Stimulated activated CD8-positive, alpha-beta memory T cell treated with anti-CD3 and anti-CD28 coated beads, Interleukin-12 subunit alpha, Interleukin-12 subunit beta, amount 100 ng/mL, for 4 hours (primary cell): ENCODE measurements around the gene PLEKHA7.
"Not testable (repeated sequence)": the region's sequence is repeated elsewhere in the genome, so short reads cannot be mapped to it uniquely, and the experiment has no call there.

ENCODE experiments used
- DNase-seq: peaks from one replicate; pipeline ENCODE4 v3.0.0-alpha.2; 2020; ENCODE audit warnings: low read depth

The PLEKHA7 gene

GRCh38 chr11:16876837-16877236 is 137.4 kb downstream of the PLEKHA7 start:
- no peak for DNase-seq

- no peak for DNase-seq
Measured at GRCh38 chr11:16876053-16876752, 138.0 kb downstream of the PLEKHA7 start.

GRCh38 chr11:16874275-16874975 is 139.8 kb downstream of the PLEKHA7 start:
- DNase-seq, result no peak

- no peak for DNase-seq
Measured at GRCh38 chr11:16873289-16873688, 140.9 kb downstream of the PLEKHA7 start.

GRCh38 chr11:16871368-16871767 is 142.8 kb downstream of the PLEKHA7 start:
- no peak for DNase-seq

GRCh38 chr11:16867097-16867496 is 147.1 kb downstream of the PLEKHA7 start:
- no peak for DNase-seq

GRCh38 chr11:16864428-16864827 is 149.8 kb downstream of the PLEKHA7 start:
- not testable (repeated sequence) for DNase-seq

GRCh38 chr11:16863389-16863788 is 150.8 kb downstream of the PLEKHA7 start:
- DNase-seq, result no peak

GRCh38 chr11:16862726-16863125 is 151.5 kb downstream of the PLEKHA7 start:
- no peak for DNase-seq

- no peak for DNase-seq
Measured at GRCh38 chr11:16861862-16862261, 152.4 kb downstream of the PLEKHA7 start.

- no peak for DNase-seq
Measured at GRCh38 chr11:16860617-16861016, 153.6 kb downstream of the PLEKHA7 start.

- no peak for DNase-seq
Measured at GRCh38 chr11:16859651-16860050, 154.6 kb downstream of the PLEKHA7 start.

GRCh38 chr11:16857186-16857585 is 157.0 kb downstream of the PLEKHA7 start:
- DNase-seq, result no peak

- DNase-seq, result no peak
Measured at GRCh38 chr11:16856022-16856471, 158.2 kb downstream of the PLEKHA7 start.

GRCh38 chr11:16854979-16855378 is 159.2 kb downstream of the PLEKHA7 start:
- no peak for DNase-seq

- DNase-seq, result no peak
Measured at GRCh38 chr11:16853859-16854258, 160.4 kb downstream of the PLEKHA7 start.

GRCh38 chr11:16853266-16853665 is 160.9 kb downstream of the PLEKHA7 start:
- DNase-seq, result no peak

- no peak for DNase-seq
Measured at GRCh38 chr11:16846305-16846704, 167.9 kb downstream of the PLEKHA7 start.

- DNase-seq, result no peak
Measured at GRCh38 chr11:16844268-16844771, 169.9 kb downstream of the PLEKHA7 start.

GRCh38 chr11:16843294-16843693 is 170.9 kb downstream of the PLEKHA7 start:
- no peak for DNase-seq

GRCh38 chr11:16841984-16842383 is 172.2 kb downstream of the PLEKHA7 start:
- no peak for DNase-seq

- no peak for DNase-seq
Measured at GRCh38 chr11:16841481-16841880, 172.7 kb downstream of the PLEKHA7 start.

GRCh38 chr11:16840951-16841350 is 173.3 kb downstream of the PLEKHA7 start:
- DNase-seq, result no peak
